DLD1 (cell line): ENCODE measurements around the gene CYSLTR2.
"Not testable (repeated sequence)": the region's sequence is repeated elsewhere in the genome, so short reads cannot be mapped to it uniquely, and the experiment has no call there.

Experiments used
- in situ Hi-C: cut with HindIII; loops from 2 replicates; pipeline ENCODE4 v1.10.0; 2017; ENCODE audit warnings: low sequenced_read_pairs

Gene CYSLTR2

GRCh38 chr13:48644141-48644540, 9.6 kb upstream of the CYSLTR2 start:
- in situ Hi-C loops = no loop called here

GRCh38 chr13:48644951-48645350, 8.8 kb upstream of the CYSLTR2 start:
- in situ Hi-C loops = no loop called here

GRCh38 chr13:48645845-48646244, 7.9 kb upstream of the CYSLTR2 start:
- in situ Hi-C loops = no loop called here

GRCh38 chr13:48646791-48647190, 6.9 kb upstream of the CYSLTR2 start:
- in situ Hi-C loops = no loop called here

GRCh38 chr13:48647625-48648024, 6.1 kb upstream of the CYSLTR2 start:
- in situ Hi-C loops = no loop called here

GRCh38 chr13:48648446-48648845, 5.3 kb upstream of the CYSLTR2 start:
- in situ Hi-C loops = no loop called here

- in situ Hi-C loops = no loop called here
These were observed 768 bp upstream of the CYSLTR2 start for GRCh38 chr13:48652851-48653471.

- in situ Hi-C loops = no loop called here
These were observed 782 bp downstream of the CYSLTR2 start for GRCh38 chr13:48654511-48654910.

GRCh38 chr13:48655291-48655690, 1.6 kb downstream of the CYSLTR2 start:
- in situ Hi-C loops = no loop called here

GRCh38 chr13:48656608-48657007, 2.9 kb downstream of the CYSLTR2 start:
- in situ Hi-C loops = no loop called here

GRCh38 chr13:48660361-48661076, 6.8 kb downstream of the CYSLTR2 start:
- in situ Hi-C loops = no loop called here

- in situ Hi-C loops = no loop called here
These were observed 7.4 kb downstream of the CYSLTR2 start for GRCh38 chr13:48661107-48661506.

GRCh38 chr13:48662226-48662625, 8.5 kb downstream of the CYSLTR2 start:
- in situ Hi-C loops = no loop called here

- in situ Hi-C loops = no loop called here
These were observed 13.4 kb downstream of the CYSLTR2 start for GRCh38 chr13:48667136-48667535.

- in situ Hi-C loops = not testable (repeated sequence)
These were observed 17.7 kb downstream of the CYSLTR2 start for GRCh38 chr13:48671421-48671820.

GRCh38 chr13:48675247-48675646, 21.5 kb downstream of the CYSLTR2 start:
- in situ Hi-C loops = no loop called here

GRCh38 chr13:48678316-48678715, 24.6 kb downstream of the CYSLTR2 start:
- in situ Hi-C loops = no loop called here

GRCh38 chr13:48679941-48680680, 26.4 kb downstream of the CYSLTR2 start:
- in situ Hi-C loops = no loop called here

GRCh38 chr13:48680756-48681392, 27.1 kb downstream of the CYSLTR2 start:
- in situ Hi-C loops = no loop called here

GRCh38 chr13:48681905-48682304, 28.2 kb downstream of the CYSLTR2 start:
- in situ Hi-C loops = no loop called here

GRCh38 chr13:48682436-48682835, 28.7 kb downstream of the CYSLTR2 start:
- in situ Hi-C loops = no loop called here
